Right lobe of liver (tissue), 4 donors: ENCODE results near the gene MYL11.

Experiments
- POLR2A ChIP-seq: fragments of 450-650 bp; IDR thresholded peaks from one replicate; pipeline ENCODE4 v1.6.1; 2017; ENCODE audit warnings: antibody characterized with exemption, mild to moderate bottlenecking
- TF ChIP-seq, protein P1 (sequence below), 4 donors: fragments of 200-600 bp in 3 of 4; fragments of 450-650 bp in 1 of 4; IDR thresholded peaks; one replicate each; pipeline versions ENCODE4 v1.5.1 to v1.8.0; 2016 to 2022; ENCODE audit warnings: antibody characterized with exemption in 4 of 4, mild to moderate bottlenecking in 2 of 4
- donor health status: DM: no; HTN: no; CAD: no.
- donor health status: DM: no; HTN: no; CAD: no.
- donor health status: DM: no; HTN: yes; CAD: no.

- TF ChIP-seq POLR2A, result no peak
- TF ChIP-seq, protein P1, sequence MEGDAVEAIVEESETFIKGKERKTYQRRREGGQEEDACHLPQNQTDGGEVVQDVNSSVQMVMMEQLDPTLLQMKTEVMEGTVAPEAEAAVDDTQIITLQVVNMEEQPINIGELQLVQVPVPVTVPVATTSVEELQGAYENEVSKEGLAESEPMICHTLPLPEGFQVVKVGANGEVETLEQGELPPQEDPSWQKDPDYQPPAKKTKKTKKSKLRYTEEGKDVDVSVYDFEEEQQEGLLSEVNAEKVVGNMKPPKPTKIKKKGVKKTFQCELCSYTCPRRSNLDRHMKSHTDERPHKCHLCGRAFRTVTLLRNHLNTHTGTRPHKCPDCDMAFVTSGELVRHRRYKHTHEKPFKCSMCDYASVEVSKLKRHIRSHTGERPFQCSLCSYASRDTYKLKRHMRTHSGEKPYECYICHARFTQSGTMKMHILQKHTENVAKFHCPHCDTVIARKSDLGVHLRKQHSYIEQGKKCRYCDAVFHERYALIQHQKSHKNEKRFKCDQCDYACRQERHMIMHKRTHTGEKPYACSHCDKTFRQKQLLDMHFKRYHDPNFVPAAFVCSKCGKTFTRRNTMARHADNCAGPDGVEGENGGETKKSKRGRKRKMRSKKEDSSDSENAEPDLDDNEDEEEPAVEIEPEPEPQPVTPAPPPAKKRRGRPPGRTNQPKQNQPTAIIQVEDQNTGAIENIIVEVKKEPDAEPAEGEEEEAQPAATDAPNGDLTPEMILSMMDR (IDR thresholded peaks at IDR 0.05), result no peak
These were observed 18.7 kb upstream of the MYL11 start for GRCh38 chr16:30355954-30356308.
